CMK (cell line): ENCODE data around the gene ACMSD.
"Not testable (repeated sequence)": the region's sequence is repeated elsewhere in the genome, so short reads cannot be mapped to it uniquely, and the experiment has no call there.

Experiments used
- DNase-seq: peaks from one replicate; pipeline ENCODE4 v3.0.0-alpha.2; 2010; ENCODE audit warnings: low read depth

ACMSD gene

DNA sequence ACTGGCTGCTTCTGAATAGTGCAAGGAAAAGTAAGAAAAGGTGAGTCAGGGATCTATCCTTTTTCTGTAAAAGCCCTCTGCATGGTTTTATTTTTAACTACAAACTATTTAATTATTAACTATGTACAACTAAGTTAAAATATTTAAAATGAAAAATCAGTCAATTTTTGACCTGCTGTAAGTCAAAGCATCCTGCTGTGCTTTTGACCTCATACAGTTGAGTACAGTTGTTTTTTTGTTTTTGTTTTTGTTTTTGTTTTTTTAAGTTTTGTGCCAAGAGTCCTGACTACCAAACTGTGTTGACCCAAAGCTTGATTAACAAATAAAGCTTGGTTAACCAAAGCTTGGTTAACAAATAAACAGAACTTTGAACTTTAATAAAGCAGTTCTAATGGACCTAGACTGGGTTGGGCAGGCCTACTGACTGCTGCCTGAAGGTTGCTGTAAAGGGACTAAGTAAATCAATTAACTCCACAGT lies at the start of gene ACMSD:
TSS of gene ACMSD (plus strand) at position 474 of the 478 bp plus-strand sequence. CDS start 67 bp downstream, outside the sequence.
- no peak for DNase-seq

DNA sequence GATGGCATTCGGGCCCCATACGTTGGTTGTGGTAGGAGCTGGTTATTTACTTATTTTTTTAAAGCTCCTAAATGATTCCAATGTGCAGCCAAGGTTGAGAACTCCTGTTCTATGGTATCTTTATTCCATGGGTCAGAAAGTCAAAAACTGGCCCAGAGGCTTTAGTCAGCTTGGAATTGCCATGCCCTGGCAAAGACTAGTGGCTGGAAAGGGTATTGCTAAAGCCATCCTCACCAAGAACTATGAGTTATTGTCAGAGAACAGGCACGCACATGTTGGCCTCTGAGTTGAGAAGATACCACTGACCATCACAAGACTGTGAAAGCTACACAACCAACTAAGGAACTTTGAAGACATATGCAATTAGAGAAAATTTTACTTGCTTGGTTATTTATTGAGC lies 47.9 kb upstream of the ACMSD start:
- no peak for DNase-seq

DNA sequence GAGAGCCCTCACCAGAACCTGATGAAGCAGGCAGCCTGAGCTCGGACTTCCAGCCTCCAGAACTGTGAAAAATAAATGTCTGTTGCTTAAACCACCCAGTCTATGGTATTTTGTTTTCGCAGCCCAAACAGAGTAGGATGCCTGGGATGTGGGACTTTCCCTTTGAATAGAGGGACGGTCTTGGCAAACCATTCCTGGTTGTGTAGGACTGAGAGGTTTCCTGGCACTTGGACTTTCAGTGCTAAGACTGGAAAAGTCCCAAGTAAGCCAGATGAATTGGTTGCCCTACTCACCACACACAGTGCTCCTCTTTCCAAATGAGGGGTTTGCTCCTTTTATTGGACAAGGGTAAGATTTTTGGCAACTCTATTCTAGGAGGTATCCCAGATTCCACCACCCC lies 46.8 kb upstream of the ACMSD start:
- DNase-seq = no peak

DNA sequence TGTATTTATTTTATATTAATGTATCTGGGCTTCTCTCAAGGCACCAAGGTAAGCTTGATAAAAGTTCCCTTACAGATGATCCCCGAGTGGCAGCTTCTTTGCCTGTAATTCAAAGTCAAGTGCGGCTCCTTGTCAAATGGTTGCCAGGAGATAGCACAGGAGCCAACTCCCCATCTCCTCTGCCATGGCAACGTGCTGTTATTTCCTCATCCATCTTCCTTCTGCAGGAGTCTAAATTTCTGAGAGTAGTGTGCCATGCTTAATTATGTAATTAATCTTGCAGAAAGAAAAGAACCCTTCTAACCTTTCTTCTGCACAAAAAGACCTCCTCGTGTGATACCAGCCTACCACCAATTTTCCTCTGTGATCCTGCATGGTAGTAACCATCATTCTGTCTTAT lies 46.2 kb upstream of the ACMSD start:
- no peak for DNase-seq

DNA sequence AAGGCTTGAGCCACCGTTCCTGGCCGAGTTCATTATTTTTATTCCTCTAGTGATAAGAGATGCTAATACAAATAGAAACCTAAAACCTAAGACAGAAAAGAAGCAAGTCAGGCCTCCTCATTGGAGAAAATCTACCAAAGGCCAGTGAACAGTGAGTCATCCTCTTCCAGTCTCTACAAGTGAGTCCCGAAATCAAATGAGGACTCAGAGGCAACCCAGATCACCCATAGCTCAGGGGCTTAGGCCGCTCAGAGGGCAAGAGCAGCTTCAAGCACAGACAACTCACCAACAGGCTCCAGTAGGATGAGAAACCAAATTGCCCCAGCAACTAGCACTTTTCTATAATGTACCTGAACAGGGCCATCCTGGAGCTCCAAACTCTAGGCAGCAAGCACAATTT lies 42.7 kb upstream of the ACMSD start:
- no peak for DNase-seq

DNA sequence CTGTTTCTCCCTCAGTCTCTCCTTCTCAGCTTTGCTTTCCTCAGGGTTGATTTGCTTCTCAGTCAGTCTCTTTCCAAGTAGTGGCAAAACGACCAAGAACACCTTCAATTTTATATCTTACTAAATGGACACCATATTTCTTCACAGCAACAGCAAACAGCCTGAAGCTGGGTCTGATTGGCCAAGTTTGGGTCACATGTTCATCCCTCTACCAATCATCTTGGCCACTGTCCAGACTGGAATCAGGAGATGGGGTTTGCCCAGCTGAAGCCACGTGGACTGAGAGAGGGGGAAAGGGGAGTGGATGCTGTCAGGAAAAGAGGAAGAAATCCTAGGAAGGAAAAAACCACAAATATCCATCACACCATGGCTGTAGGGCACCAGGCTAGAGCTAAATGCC lies 42.0 kb upstream of the ACMSD start:
- DNase-seq = no peak

DNA sequence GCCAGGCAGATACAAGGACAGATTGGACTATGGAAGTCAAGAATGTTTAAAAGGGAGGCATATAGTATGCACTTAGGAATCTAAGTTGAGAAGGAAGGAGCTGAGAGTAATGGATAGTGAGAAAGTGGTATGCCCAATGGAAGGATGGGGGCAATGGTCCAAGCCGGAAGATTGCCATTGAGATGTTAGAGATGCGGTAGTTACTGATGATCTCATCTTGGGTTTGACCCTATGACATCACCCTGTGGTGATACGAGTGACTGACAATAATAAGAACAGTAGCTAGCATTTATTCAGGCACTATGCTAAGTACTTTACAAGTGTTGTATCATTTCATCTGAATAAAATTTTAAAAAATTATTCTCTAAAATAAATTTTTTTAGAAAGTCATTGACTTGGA lies 38.5 kb upstream of the ACMSD start:
- no peak for DNase-seq

DNA sequence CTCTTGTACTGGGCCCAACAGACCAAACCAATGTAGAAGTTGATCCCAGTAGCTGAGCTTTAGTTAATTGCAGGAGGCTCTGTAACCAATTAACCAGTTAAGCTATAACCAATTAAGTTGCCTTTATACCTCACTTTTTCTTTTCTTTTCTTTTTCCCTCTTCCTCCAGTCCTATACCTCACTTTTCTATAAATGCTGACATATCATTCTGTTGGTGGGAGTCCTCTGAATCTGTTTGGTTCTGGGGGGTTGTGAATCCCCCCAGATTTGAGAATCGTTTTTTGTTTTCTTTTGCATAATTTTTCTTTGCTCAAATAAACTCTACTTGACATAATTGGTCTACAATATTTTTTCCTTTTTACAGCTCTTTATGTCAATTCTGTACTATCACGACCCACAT lies 38.1 kb upstream of the ACMSD start:
- no peak for DNase-seq

DNA sequence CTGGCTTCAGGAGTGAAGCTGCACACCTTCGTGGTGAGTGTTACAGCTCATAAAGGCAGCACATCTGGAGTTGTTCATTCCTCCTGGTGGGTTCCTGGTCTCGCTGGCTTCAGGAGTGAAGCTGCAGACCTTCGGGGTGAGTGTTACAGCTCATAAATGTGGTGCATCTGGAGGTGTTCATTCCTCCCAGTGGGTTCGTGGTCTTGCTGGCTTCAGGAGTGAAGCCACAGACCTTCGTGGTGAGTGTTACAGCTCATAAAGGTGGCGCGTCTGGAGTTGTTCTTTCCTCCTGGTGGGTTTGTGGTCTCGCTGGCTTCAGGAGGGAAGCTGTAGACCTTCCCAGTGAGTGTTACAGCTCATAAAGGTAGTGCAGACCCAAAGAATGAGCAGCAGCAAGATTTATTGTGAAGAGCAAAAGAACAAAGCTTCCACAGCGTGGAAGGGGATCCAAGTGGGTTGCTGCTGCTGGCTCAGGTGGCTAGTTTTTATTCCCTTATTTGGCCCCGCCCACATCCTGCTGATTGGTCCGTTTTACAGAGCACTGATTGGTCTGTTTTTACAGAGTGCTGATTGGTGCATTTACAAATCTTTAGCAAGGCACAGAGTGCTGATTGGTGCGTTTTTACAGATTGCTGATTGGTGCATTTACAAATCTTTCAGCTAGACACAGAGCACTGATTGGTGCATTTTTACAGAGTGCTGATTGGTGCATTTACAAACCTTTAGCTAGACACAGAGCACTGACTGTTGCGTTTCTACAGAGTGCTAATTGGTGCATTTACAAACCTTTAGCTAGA lies 34.6 kb upstream of the ACMSD start:
- not testable (repeated sequence) for DNase-seq

DNA sequence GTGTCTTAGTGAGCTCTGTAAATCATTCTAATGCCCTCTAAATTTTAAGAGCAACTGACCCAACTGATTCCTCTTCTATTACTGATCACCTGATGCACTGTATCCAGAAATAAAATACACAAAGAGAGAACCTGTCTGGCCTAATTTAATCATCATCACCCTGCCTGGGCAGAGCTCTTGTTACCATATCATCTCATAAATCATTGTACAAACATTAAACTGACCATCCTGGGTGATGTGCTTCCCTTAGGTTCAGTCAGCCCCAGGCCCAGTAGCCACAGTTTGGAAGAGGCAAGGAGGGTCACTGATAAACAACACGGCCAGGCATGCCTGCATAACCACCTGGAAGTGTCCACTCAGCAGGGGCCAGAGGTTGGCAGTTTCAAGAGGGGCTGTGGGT lies 22.7 kb upstream of the ACMSD start:
- no peak for DNase-seq

DNA sequence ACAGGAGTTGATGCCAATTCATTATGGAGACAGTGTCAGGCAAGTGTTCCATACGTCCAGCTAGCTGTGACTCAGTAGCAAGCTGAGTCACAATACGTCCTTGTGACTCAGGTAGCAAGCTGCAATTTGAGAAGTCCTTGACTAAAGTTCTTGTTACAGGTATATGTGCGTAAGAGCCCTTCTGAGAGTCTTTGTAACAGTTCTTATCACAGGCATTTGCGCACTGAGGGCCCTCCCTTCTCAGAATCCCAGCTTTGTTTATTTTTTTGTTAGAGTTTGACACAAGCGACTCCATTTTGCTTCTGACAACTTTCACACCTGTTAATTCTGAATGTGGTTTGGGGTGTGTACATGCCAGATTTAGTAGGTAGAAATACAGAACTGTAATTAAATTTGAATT lies 20.1 kb upstream of the ACMSD start:
- no peak for DNase-seq

DNA sequence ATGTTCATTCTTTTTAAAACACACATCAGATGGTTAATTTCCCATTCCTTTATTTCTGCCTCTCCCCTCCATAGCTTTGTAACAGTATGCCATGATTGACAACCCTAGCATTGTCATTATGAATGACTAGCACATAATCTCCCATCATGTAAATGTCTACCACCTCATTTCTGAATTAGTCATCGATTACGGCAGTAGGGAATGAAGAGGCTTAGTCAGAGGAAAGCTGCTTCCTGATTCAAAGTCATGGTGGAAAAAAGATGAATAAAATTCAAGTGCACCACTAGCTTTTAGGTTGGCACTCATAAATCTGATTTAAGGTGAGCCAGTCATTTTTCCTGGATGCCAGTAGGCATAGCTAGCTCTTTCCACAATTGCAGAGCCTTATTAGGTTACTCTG lies 19.1 kb upstream of the ACMSD start:
- DNase-seq = no peak

DNA sequence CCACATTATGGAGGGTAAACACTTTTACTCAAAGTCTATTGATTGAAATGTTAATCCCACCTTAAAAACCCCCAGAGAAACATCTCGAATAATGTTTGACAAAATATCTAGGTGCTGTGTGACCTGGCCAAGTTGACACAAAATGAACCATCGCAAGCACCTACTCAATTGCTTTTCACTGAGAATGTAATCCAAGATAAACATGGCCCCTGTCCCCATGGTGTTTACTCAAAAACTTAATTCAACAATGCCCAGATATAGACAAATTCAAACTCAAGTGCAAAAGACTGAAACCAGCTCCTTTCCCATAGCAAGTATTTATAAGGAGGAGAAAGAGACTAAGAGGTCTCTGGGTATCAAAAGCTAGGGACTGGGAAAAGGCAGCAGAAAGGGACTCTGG lies 15.0 kb upstream of the ACMSD start:
- no peak for DNase-seq

DNA sequence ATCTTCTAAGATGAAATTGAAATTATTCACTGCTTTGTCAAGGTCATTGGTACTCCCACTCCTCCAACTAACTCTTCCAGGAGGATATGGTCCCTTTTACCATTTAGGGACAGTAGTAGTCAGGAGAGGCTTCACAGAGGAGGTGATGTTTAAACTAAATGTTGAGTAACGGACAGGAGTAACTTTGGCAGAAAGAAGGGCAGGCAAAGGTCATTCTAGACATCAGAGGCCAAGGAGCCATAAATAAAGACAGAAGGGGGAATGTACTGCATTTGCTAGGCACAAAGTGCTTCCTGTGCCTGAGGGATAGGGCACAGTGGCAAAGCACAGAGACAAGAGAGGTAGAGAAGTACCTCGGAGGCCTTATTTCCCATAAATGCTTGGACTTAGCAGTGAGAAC lies 14.6 kb upstream of the ACMSD start:
- DNase-seq = no peak

DNA sequence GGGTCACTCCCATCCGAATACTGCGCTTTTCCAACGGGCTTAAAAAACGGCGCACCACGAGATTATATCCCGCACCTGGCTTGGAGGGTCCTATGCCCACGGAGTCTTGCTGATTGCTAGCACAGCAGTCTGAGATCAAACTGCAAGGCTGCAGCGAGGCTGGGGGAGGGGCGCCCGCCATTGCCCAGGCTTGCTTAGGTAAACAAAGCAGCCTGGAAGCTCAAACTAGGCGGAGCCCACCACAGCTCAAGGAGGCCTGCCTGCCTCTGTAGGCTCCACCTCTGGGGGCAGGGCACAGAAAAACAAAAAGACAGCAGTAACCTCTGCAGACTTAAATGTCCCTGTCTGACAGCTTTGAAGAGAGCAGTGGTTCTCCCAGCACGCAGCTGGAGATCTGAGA lies 12.7 kb upstream of the ACMSD start:
- not testable (repeated sequence) for DNase-seq

DNA sequence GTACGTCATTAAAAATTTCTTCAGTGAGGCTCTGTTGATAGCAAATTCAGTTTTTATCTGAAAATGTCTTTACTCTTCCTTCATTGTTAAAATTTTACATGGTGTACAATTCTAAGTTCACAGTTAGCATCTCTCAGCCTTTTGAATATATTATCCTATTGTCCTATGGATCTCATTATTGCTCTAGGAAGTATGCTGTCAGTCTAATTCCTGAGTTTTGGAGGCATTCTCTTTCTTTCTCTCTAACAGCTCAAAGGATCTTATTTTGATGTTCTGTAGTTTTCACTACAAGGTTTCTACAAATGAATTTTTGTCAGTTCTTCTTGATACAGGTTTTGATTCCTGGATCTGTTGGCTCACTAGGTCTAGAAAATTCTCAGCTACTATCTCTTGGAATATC lies 2.9 kb upstream of the ACMSD start:
- DNase-seq = no peak

DNA sequence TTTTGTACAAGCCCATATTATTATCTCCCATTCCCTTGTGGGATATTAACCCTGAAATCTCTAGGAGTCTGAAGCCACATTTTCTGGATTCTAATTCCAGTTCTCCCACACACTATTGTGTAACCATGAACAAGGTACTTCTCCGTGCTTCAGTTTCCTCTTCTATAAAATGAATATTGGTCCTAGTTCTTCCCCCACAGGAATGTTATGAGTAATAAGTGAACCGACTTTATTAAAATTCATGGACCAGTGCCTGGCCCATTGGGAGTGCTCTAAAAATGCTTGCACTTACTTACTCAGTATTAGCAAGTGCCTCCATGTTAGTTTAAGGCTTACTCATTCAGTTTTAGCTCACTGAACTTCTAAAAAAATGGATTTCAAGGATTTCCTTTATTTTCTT lies 1.4 kb upstream of the ACMSD start:
- DNase-seq = no peak

DNA sequence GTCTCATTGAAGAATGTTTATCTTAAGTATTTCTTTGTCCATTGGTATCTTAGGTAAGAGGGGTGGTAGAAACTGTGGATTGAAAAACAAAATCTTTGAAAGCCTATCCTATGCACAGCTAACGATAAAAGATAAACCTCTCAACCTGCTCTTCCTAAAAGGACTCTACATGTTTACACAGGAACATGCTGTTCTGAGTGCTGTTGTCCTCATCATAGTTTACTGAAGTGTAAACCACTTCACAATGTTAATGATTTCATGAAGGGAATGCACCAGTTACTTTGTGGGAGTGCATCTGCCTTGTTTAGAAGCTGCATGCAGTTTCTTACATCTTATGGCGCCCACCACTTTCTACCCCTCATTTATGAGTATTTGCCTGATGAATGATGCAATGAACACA lies 1.2 kb downstream of the ACMSD start:
- no peak for DNase-seq

DNA sequence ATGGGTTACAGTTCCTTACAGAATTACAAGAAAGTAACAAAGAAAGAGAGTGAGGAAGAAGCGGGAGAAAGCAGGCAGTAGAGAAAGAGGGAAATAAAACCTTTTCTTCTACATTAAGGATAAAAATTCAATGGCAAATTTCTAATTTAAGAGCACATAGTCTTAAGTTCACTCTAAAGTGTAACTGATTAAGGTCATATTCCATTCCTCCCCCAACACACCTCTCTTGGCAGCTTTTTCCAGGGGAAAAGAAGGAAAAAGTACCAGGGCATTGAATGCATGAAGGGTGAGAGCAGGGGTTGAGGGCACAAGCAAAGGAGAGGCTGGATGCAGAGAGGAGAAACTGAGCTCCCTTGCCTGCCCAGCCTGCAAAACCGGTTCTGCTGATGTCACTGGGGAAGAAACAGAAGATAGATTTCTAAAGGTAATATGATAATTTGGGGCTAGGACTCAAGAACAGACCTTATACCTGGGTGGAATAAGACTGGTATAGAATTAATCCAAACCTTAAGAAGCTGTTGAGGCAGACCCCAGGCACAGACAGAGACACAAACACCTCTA lies 4.6 kb downstream of the ACMSD start:
- no peak for DNase-seq

DNA sequence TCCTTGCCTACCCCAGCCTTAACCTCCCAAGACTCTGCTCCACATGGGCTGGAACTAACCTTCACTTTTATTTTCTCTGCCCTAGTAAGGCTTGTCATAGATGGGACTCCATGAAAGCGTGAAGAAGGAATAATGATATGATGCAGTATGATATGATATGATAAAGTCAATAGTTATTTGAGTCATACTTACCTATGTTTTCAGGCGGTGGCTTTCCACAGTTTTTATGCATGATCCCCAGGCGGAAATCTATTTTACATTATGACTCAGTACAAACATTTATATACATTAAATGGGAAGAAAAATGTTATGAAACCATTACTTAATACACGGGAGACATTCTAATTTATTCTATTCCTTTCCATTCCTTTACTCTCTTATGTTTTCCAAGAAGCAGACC lies 5.6 kb downstream of the ACMSD start:
- no peak for DNase-seq

DNA sequence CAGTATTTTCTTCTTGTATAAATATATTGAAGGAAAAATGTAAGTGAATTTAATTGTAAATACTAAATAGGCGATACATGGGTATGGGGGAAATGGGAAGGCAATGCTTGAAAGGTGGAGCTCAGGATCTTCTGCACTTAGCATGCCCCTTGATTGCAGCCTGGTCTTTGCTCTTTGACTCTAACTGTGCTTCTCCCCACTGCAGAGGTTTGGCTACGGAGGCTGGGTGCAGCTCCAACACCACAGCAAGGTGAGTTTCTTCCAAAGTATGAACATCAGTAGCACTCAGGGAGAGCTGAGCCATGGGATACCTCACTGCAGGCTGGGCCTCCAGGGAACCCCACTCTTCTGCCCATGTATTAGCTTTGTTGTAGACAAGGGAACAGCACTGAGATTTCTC lies 6.6 kb downstream of the ACMSD start:
- no peak for DNase-seq

DNA sequence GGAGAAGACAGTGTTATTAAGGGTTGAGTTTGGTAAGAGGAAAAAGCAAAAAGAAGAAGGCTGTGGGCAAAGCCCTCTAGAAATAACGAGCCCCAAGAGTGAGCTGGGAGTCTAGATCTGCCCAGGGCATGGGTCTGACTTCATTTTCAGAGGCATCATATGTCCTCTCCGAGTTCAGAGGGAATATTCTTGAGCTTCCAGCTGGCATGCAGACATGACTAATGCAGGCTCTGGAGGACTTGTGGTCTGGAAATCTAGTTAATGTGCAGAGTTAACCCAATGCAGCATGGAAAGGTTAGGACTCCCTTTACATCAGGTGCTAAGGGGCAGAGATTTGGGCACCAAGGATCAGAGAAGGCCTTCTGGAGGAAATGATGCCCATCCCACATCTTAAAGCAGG lies 7.3 kb downstream of the ACMSD start:
- DNase-seq = no peak

DNA sequence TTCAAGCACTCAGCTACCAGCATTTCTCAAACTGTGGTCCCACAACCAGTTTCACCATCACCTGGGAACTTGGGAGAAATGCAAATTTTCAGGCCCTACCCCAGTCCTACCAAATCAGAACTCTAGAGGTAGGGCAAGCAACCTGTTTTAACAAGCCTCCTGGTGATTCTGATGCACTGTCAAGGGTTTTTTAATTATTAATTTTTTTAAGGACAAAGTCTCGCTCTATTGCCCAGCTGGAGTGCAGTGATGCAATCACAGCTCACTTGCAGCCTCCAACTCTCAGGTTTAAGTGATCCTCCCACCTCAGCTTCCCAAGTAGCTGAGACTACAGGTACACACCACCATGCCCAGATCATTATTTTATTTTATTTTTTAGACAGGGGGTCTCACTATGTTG lies 7.8 kb downstream of the ACMSD start:
- no peak for DNase-seq

DNA sequence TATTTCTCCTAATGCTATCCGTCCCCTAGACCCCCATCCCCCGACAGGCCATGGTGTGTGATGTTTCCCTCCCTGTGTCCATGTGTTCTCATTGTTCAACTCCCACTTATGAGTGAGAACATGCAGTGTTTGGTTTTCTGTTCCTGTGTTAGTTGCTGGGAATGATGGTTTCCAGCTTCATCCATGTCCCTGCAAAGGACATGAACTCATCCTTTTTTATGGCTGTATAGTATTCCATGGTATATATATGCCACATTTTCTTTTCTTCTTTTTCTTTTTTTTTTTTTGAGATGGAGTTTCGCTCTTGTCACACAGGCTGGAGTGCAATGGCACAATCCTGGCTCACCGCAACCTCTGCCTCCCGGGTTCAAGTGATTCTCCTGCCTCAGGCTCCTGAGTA lies 9.2 kb downstream of the ACMSD start:
- not testable (repeated sequence) for DNase-seq
